ENCODE measurements around the gene TRIM17. TPM values are rescaled to one million over a fixed set of nuclear protein-coding genes. Genes with fewer than 3 reads are reported as not detected.
A peak's percentile ranks its signal among the peaks of the same experiment; 100 is the strongest.

Gene TRIM17
- total and polyA plus RNA-seq, 2 of the 8 experiments (the other 6 are each of a cell fraction or from before 2014, with no cell fraction given), result 1.1 to 2.2 TPM

DNA sequence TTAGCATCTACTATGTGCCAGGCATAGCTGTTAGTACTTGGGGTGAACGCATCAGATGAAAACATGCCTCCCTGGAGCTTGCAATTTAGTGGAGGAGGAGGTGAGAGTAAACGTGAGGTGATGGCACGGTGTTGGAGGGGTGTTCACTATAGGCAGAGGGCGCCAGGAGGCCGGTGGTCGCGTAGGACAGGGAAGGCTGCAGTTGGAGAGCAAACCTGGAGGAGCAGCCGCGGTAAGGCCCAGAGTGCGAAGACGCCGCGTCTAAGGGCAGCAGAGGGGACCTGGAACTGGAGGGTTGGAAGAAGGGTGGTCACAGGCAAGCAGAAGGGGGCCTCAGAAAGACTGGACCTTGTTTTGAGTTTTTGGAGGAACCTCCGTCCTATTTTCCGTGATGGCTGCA, 30.2 kb upstream of the TRIM17 start:
- peak overlapping the region; percentile 69 to 71 for H3K4me2 ChIP-seq (ENCODE audit: insufficient read depth in 1 of 2, low read depth in 2 of 2, low read length in 2 of 2)
- peak overlapping the region in 3 of 4 experiments; percentile 20 to 71 (median 31); a peak in 3 of 8 replicates for H3K4me3 ChIP-seq (ENCODE audit: extremely low read depth in 1 of 4, insufficient read depth in 2 of 4, low read depth in 3 of 4, low read length in 4 of 4)

More for the DNA sequence above, 30.2 kb upstream of the TRIM17 start:
- Histone ChIP-seq H3K27me3 (replicated peaks in 1 of 4; ENCODE audit: control insufficient read depth in 3 of 4, extremely low read depth in 1 of 4, insufficient read depth in 3 of 4, low read length in 3 of 4) (peaks cover 10 to 67% (median 46%) of the 10 kb centered on the region in 4 experiments), H3K9me3 (ENCODE audit: insufficient read depth in 2 of 2, low read depth in 1 of 2, low read length in 1 of 2) (no peaks in the 10 kb centered on the region), H2BK15ac (ENCODE audit: low read length) (0 out of 2 replicates have a peak overlapping the region, but pooled peaks have one; percentile 46), H4K8ac (ENCODE audit: extremely low read depth, insufficient read depth, low read length) (no peak overlapping the region), H3K14ac (ENCODE audit: insufficient read length) (no peak overlapping the region), H3K9ac (replicated peaks in 1 of 4; ENCODE audit: extremely low read depth in 1 of 4, low read depth in 3 of 4, low read length in 3 of 4) (no peak overlapping the region), H4K5ac (ENCODE audit: insufficient read length, low read depth, low read length) (no peak overlapping the region), H3K18ac (ENCODE audit: extremely low read depth, low read length) (no peak overlapping the region), H3K23ac (ENCODE audit: insufficient read length) (no peak overlapping the region), H4K91ac (replicated peaks; ENCODE audit: insufficient read length, low read length) (no peak overlapping the region), H2BK12ac (ENCODE audit: low read depth, low read length) (no peak overlapping the region), H3K4me1 (replicated peaks in 1 of 4; ENCODE audit: control insufficient read depth in 3 of 4, insufficient read depth in 4 of 4, low read length in 3 of 4) (peaks cover 0 to 11% (median 2%) of the 10 kb centered on the region in 4 experiments; a peak in 5 of 7 replicates), H3K4ac (replicated peaks; ENCODE audit: insufficient read length, low read depth, low read length) (no peak overlapping the region), H3K36me3 (ENCODE audit: control insufficient read depth in 2 of 4, insufficient read depth in 4 of 4, low read length in 3 of 4) (no peaks in the 10 kb centered on the region), H3K79me1 (ENCODE audit: low read depth, low read length) (no peaks in the 10 kb centered on the region), H2BK120ac (replicated peaks; ENCODE audit: low read depth, low read length) (no peak overlapping the region), H2AK5ac (ENCODE audit: low read depth, low read length) (no peak overlapping the region), H3K79me2 (ENCODE audit: control insufficient read depth in 1 of 2, insufficient read depth in 2 of 2, low read length in 2 of 2) (no peaks in the 10 kb centered on the region), H2AFZ (ENCODE audit: low read length) (no peak overlapping the region), H3K56ac (replicated peaks; ENCODE audit: insufficient read length, low read depth, low read length) (no peak overlapping the region), H2BK5ac (ENCODE audit: low read depth, low read length) (no peak overlapping the region), H3K23me2 (ENCODE audit: low read depth, low read length) (peaks cover 8% of the 10 kb centered on the region), H3K27ac (ENCODE audit: low read depth, low read length) (no peak overlapping the region), H2BK20ac (ENCODE audit: low read length) (no peak overlapping the region), H4K20me1 (replicated peaks in 1 of 2; ENCODE audit: control insufficient read depth in 1 of 2, insufficient read depth in 2 of 2, low read length in 2 of 2) (no peaks in the 10 kb centered on the region)
- POLR2A ChIA-PET (ENCODE audit: partially characterized antibody), result interaction anchor here (0.7 to 7.8 kb wide), 8 partner anchors 8 to 70 kb away, joined by 3 to 82 read pairs (median 4); partner anchors contain the start of gene TRIM11
- DNase-seq (ENCODE audit: low read depth in 1 of 2, low spot score in 2 of 2) (no peak), FAIRE-seq (no peak)
- CTCF ChIA-PET (ENCODE audit: partially characterized antibody), result interaction anchor here (0.6 to 3.9 kb wide), 8 partner anchors 9 to 69 kb away, joined by 3 to 23 read pairs (median 3); partner anchors contain the start of gene RNF187
- 28% methylated on average over 15 of the region's 15 CpGs; no CpG with 5 or more reads in 1 of the 2 experiments for WGBS, 2 experiments (ENCODE audit: extremely low coverage in 1 of 2, insufficient coverage in 1 of 2, insufficient read length in 1 of 2, insufficient replicate concordance in 2 of 2, low coverage in 1 of 2, low lambda C conversion rate in 2 of 2, missing lambda C conversion rate in 1 of 2)
- 0 out of 2 replicates have a peak, but pooled peaks have one; percentile 8 for TF ChIP-seq RBBP5 (IDR thresholded peaks at IDR 0.05; ENCODE audit: borderline replicate concordance, low read depth, low read length)
- TF ChIP-seq RAD21 (IDR thresholded peaks at IDR 0.05 in 1 of 2, conservative IDR thresholded peaks at IDR 0.05 in 1 of 2; ENCODE audit: low read depth in 2 of 2, low read length in 2 of 2), result peak; percentile 12 to 33; a peak in 2 of 4 replicates
- no peak for TF ChIP-seq SIN3A (conservative IDR thresholded peaks at IDR 0.05 in 1 of 2, IDR thresholded peaks at IDR 0.05 in 1 of 2; ENCODE audit: low read depth in 1 of 2, low read length in 2 of 2)
- TF ChIP-seq, protein P1, sequence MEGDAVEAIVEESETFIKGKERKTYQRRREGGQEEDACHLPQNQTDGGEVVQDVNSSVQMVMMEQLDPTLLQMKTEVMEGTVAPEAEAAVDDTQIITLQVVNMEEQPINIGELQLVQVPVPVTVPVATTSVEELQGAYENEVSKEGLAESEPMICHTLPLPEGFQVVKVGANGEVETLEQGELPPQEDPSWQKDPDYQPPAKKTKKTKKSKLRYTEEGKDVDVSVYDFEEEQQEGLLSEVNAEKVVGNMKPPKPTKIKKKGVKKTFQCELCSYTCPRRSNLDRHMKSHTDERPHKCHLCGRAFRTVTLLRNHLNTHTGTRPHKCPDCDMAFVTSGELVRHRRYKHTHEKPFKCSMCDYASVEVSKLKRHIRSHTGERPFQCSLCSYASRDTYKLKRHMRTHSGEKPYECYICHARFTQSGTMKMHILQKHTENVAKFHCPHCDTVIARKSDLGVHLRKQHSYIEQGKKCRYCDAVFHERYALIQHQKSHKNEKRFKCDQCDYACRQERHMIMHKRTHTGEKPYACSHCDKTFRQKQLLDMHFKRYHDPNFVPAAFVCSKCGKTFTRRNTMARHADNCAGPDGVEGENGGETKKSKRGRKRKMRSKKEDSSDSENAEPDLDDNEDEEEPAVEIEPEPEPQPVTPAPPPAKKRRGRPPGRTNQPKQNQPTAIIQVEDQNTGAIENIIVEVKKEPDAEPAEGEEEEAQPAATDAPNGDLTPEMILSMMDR (IDR thresholded peaks at IDR 0.05; ENCODE audit: control extremely low read depth in 1 of 3, insufficient read depth in 1 of 3, low read depth in 1 of 3, low read length in 3 of 3), result peak; percentile 22 to 38 (median 33); a peak in 3 of 4 replicates
- TF ChIP-seq, protein P2, sequence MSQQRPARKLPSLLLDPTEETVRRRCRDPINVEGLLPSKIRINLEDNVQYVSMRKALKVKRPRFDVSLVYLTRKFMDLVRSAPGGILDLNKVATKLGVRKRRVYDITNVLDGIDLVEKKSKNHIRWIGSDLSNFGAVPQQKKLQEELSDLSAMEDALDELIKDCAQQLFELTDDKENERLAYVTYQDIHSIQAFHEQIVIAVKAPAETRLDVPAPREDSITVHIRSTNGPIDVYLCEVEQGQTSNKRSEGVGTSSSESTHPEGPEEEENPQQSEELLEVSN (IDR thresholded peaks at IDR 0.05), result peak; percentile 56
- TF ChIP-seq MAX (IDR thresholded peaks at IDR 0.05), result peak; percentile 58; the same call in 1 of the 2 replicates
